MM.1S (cell line): ENCODE data around the gene EXOC7.

Experiments
- DNase-seq: peaks from one replicate; pipeline ENCODE4 v3.0.0-alpha.2; 2015
- H2AFZ ChIP-seq: fragments of 300-600 bp; sonication (generic); 2 replicates; pipeline ENCODE4 v1.6.0; 2016; ENCODE audit warnings: antibody characterized with exemption, low read length
- H3F3A ChIP-seq: fragments of 300-600 bp; sonication (generic); 2 replicates; pipeline ENCODE4 v1.6.1; 2016; ENCODE audit warnings: mild to moderate bottlenecking, antibody characterized with exemption, low read length, moderate library complexity, mixed read lengths; ENCODE audit not compliant: insufficient read depth
- H3K27ac ChIP-seq: fragments of 300-600 bp; sonication (generic); 2 replicates; pipeline ENCODE4 v1.5.1; 2016; ENCODE audit warnings: mild to moderate bottlenecking, low read length
- H3K27me3 ChIP-seq: fragments of 300-600 bp; sonication (generic); replicated peaks from 2 replicates; pipeline ENCODE4 v1.6.0; 2016; ENCODE audit warnings: low read length; ENCODE audit not compliant: insufficient read depth
- H3K36me3 ChIP-seq: fragments of 300-600 bp; sonication (generic); replicated peaks from 2 replicates; pipeline ENCODE4 v1.6.1; 2016; ENCODE audit warnings: mild to moderate bottlenecking, low read length, mixed read lengths; ENCODE audit not compliant: insufficient read depth
- H3K4me1 ChIP-seq: fragments of 300-600 bp; sonication (generic); 2 replicates; pipeline ENCODE4 v1.6.1; 2016; ENCODE audit warnings: low read length, mixed read lengths
- H3K4me2 ChIP-seq: fragments of 300-600 bp; sonication (generic); 2 replicates; pipeline ENCODE4 v1.6.0; 2016; ENCODE audit warnings: low read depth, low read length
- H3K4me3 ChIP-seq: fragments of 300-600 bp; sonication (generic); 2 replicates; pipeline ENCODE4 v1.5.1; 2016; ENCODE audit warnings: low read length, mixed read lengths
- H3K79me2 ChIP-seq: fragments of 300-600 bp; sonication (generic); 2 replicates; pipeline ENCODE4 v1.6.1; 2016; ENCODE audit warnings: mixed run types, low read length, mixed read lengths
- H3K9ac ChIP-seq: fragments of 300-600 bp; sonication (generic); 2 replicates; pipeline ENCODE4 v1.6.1; 2016; ENCODE audit warnings: low read length, mixed read lengths
- H3K9me2 ChIP-seq: fragments of 300-600 bp; sonication (generic); replicated peaks from 2 replicates; pipeline ENCODE4 v1.6.1; 2016; ENCODE audit warnings: mild to moderate bottlenecking, low read length, mixed read lengths; ENCODE audit not compliant: insufficient read depth
- H3K9me3 ChIP-seq: fragments of 300-600 bp; sonication (generic); replicated peaks from 2 replicates; pipeline ENCODE4 v1.6.1; 2016; ENCODE audit warnings: mild to moderate bottlenecking, low read length, mixed read lengths; ENCODE audit not compliant: insufficient read depth
- H4K20me1 ChIP-seq: fragments of 300-600 bp; sonication (generic); 2 replicates; pipeline ENCODE4 v1.6.1; 2016; ENCODE audit warnings: mild to moderate bottlenecking, low read length, moderate library complexity, mixed read lengths; ENCODE audit not compliant: insufficient read depth
- CTCF ChIP-seq: fragments of 300-600 bp; sonication (generic); IDR thresholded peaks from 2 replicates; pipeline ENCODE4 v1.5.1; 2016; ENCODE audit warnings: antibody characterized with exemption, low read length, mixed read lengths
- EZH2 ChIP-seq: fragments of 300-600 bp; sonication (generic); optimal IDR thresholded peaks from 2 replicates; pipeline ENCODE3; 2017; ENCODE audit warnings: low read depth, mild to moderate bottlenecking, antibody characterized with exemption, low read length, mixed read lengths
- EZH2phosphoT487 ChIP-seq: fragments of 300-600 bp; sonication (generic); IDR thresholded peaks from 2 replicates; pipeline ENCODE4 v1.6.1; 2018; ENCODE audit warnings: antibody characterized with exemption, low read length

The EXOC7 gene

GRCh38 chr17:76092526-76093413 is 10.8 kb downstream of the EXOC7 start:
- H3F3A ChIP-seq: no peaks in the 10 kb centered on the region
- no peak overlapping the region for H3K27ac ChIP-seq
- TF ChIP-seq EZH2phosphoT487: no peak
- no peak for TF ChIP-seq EZH2
- no peak for TF ChIP-seq CTCF
- no peaks in the 10 kb centered on the region for H3K4me1 ChIP-seq
- no peak overlapping the region for H2AFZ ChIP-seq
- no peak overlapping the region for H3K9ac ChIP-seq
- H3K36me3 ChIP-seq: no peaks in the 10 kb centered on the region
- H4K20me1 ChIP-seq: no peaks in the 10 kb centered on the region
- H3K4me3 ChIP-seq: no peak overlapping the region
- H3K27me3 ChIP-seq: no peaks in the 10 kb centered on the region
- no peaks in the 10 kb centered on the region for H3K9me3 ChIP-seq
- H3K9me2 ChIP-seq: no peaks in the 10 kb centered on the region
- H3K79me2 ChIP-seq: no peaks in the 10 kb centered on the region
- no peak for DNase-seq
- H3K4me2 ChIP-seq: no peak overlapping the region

GRCh38 chr17:76091526-76092286 is 11.9 kb downstream of the EXOC7 start:
- Histone ChIP-seq H3K4me3 (no peak overlapping the region), H3K4me2 (no peak overlapping the region), H3K4me1 (no peaks in the 10 kb centered on the region), H2AFZ (no peak overlapping the region), H4K20me1 (no peaks in the 10 kb centered on the region), H3K79me2 (no peaks in the 10 kb centered on the region), H3F3A (no peaks in the 10 kb centered on the region), H3K27ac (no peak overlapping the region), H3K9ac (no peak overlapping the region), H3K27me3 (no peaks in the 10 kb centered on the region), H3K36me3 (no peaks in the 10 kb centered on the region), H3K9me3 (no peaks in the 10 kb centered on the region), H3K9me2 (no peaks in the 10 kb centered on the region)
- no peak for TF ChIP-seq EZH2phosphoT487
- no peak for TF ChIP-seq EZH2
- no peak for TF ChIP-seq CTCF
- no peak for DNase-seq

GRCh38 chr17:76090517-76091129 is 13.0 kb downstream of the EXOC7 start:
- Histone ChIP-seq H4K20me1 (no peaks in the 10 kb centered on the region), H3K4me3 (no peak overlapping the region), H3K27ac (no peak overlapping the region), H2AFZ (no peak overlapping the region), H3K4me2 (no peak overlapping the region), H3K27me3 (no peaks in the 10 kb centered on the region), H3K9me2 (no peaks in the 10 kb centered on the region), H3K9ac (no peak overlapping the region), H3F3A (no peaks in the 10 kb centered on the region), H3K9me3 (no peaks in the 10 kb centered on the region), H3K36me3 (no peaks in the 10 kb centered on the region), H3K79me2 (no peaks in the 10 kb centered on the region), H3K4me1 (no peaks in the 10 kb centered on the region)
- DNase-seq: no peak
- no peak for TF ChIP-seq EZH2
- no peak for TF ChIP-seq EZH2phosphoT487
- TF ChIP-seq CTCF: no peak
